ENCODE results near the gene BASP1. TPM values are rescaled to one million over a fixed set of nuclear protein-coding genes. Genes with fewer than 3 reads are reported as not detected.
"Not testable (repeated sequence)": the region's sequence is repeated elsewhere in the genome, so short reads cannot be mapped to it uniquely, and the experiment has no call there.

BASP1 gene
- total and polyA plus RNA-seq, 12 donors = 7.0 to 24.9 (median 12.7) TPM

GRCh38 chr5:17309462-17309861 lies 92.0 kb downstream of the BASP1 start:
- intact Hi-C loops (cut with DNase I) = no loop called here
- TF ChIP-seq POLR2A (IDR thresholded peaks at IDR 0.05) (no peak), CTCF (IDR thresholded peaks at IDR 0.05) (no peak)

GRCh38 chr5:17310502-17310901 lies 93.1 kb downstream of the BASP1 start:
- intact Hi-C loops (cut with DNase I); H3K9me3 ChIP-seq (replicated peaks in 1 of 3); H3K27ac ChIP-seq; H3K4me1 ChIP-seq (replicated peaks in 1 of 2); H3K36me3 ChIP-seq (replicated peaks in 1 of 2); DNase-seq; H3K4me3 ChIP-seq; H3K27me3 ChIP-seq: not testable (repeated sequence)
- 83 to 89% (median 87%) methylated on average over 4 of the region's 4 CpGs for WGBS, 4 donors

More at GRCh38 chr5:17309462-17309861, 92.0 kb downstream of the BASP1 start:
- no peaks in the 10 kb centered on the region for H3K4me1 ChIP-seq (replicated peaks in 1 of 2)
- no peaks in the 10 kb centered on the region for H3K36me3 ChIP-seq (replicated peaks in 1 of 2)
- WGBS, 4 donors = 79 to 95% (median 86%) methylated on average over 2 to 3 of the region's 3 CpGs
- no peak for DNase-seq
- H3K27me3 ChIP-seq = no peaks in the 10 kb centered on the region
- no peaks in the 10 kb centered on the region for H3K9me3 ChIP-seq (replicated peaks in 1 of 3)
- no peak overlapping the region for H3K4me3 ChIP-seq
- H3K27ac ChIP-seq = no peak overlapping the region

- H3K27ac ChIP-seq; H3K4me1 ChIP-seq (replicated peaks in 1 of 2); H3K27me3 ChIP-seq; intact Hi-C loops (cut with DNase I); H3K9me3 ChIP-seq (replicated peaks in 1 of 3); DNase-seq; H3K4me3 ChIP-seq; H3K36me3 ChIP-seq (replicated peaks in 1 of 2): not testable (repeated sequence)
- WGBS, 4 donors = 83 to 96% (median 91%) methylated on average over 1 to 29 of the region's 31 CpGs
These were observed 94.4 kb downstream of the BASP1 start for GRCh38 chr5:17311811-17312210.

- Histone ChIP-seq H3K4me3 (no peak overlapping the region), H3K4me1 (replicated peaks in 1 of 2) (peaks cover 0 to 3% of the 10 kb centered on the region in 2 donors), H3K27ac (no peak overlapping the region), H3K36me3 (replicated peaks in 1 of 2) (no peaks in the 10 kb centered on the region), H3K9me3 (replicated peaks in 1 of 3) (no peaks in the 10 kb centered on the region), H3K27me3 (no peaks in the 10 kb centered on the region)
- intact Hi-C loops (cut with DNase I) = no loop called here
- TF ChIP-seq CTCF (IDR thresholded peaks at IDR 0.05) (no peak), POLR2A (IDR thresholded peaks at IDR 0.05) (no peak)
- no peak for DNase-seq
- WGBS, 4 donors = 70 to 83% (median 80%) methylated on average over 4 of the region's 4 CpGs
These were observed 94.9 kb downstream of the BASP1 start for GRCh38 chr5:17312358-17312757.

GRCh38 chr5:17314907-17315471 lies 97.6 kb downstream of the BASP1 start:
- H3K36me3 ChIP-seq (replicated peaks in 1 of 2) = no peaks in the 10 kb centered on the region
- H3K27ac ChIP-seq = no peak overlapping the region

More at GRCh38 chr5:17314907-17315471, 97.6 kb downstream of the BASP1 start:
- DNase-seq = no peak
- Histone ChIP-seq H3K27me3 (no peaks in the 10 kb centered on the region), H3K4me1 (replicated peaks in 1 of 2) (peaks cover 0 to 6% of the 10 kb centered on the region in 2 donors), H3K9me3 (replicated peaks in 1 of 3) (no peaks in the 10 kb centered on the region), H3K4me3 (no peak overlapping the region)
- intact Hi-C loops (cut with DNase I) = no loop called here
- WGBS, 4 donors = 74 to 77% (median 75%) methylated on average over 5 of the region's 5 CpGs
- TF ChIP-seq POLR2A (IDR thresholded peaks at IDR 0.05) (no peak), CTCF (IDR thresholded peaks at IDR 0.05) (no peak)
